ENCODE results near the gene CDH23.

The CDH23 gene

GRCh38 chr10:71727738-71728737, 331.3 kb downstream of the CDH23 start:
- Mint-ChIP-seq H3K27me3 (ENCODE audit: low read depth, poor library complexity) (peaks cover 9% of the 10 kb centered on the region), H3K9me3 (no peaks in the 10 kb centered on the region), H3K4me3 (no peak overlapping the region), H3K36me3 (ENCODE audit: low read depth) (no peaks in the 10 kb centered on the region), H3K27ac (no peak overlapping the region), H3K4me1 (peaks cover 64% of the 10 kb centered on the region)
- no peak for TF ChIP-seq CTCF (IDR thresholded peaks at IDR 0.05)
- no peak for DNase-seq

GRCh38 chr10:71729161-71729636, 332.5 kb downstream of the CDH23 start:
- Mint-ChIP-seq H3K36me3 (ENCODE audit: low read depth) (no peaks in the 10 kb centered on the region), H3K4me3 (no peak overlapping the region), H3K4me1 (peaks cover 59% of the 10 kb centered on the region), H3K27ac (peak overlapping the region; percentile 79), H3K9me3 (no peaks in the 10 kb centered on the region), H3K27me3 (ENCODE audit: low read depth, poor library complexity) (peaks cover 9% of the 10 kb centered on the region)
- peak; percentile 74 for DNase-seq
- no peak for TF ChIP-seq CTCF (IDR thresholded peaks at IDR 0.05)

- Mint-ChIP-seq H3K9me3 (no peaks in the 10 kb centered on the region), H3K27ac (no peak overlapping the region), H3K36me3 (ENCODE audit: low read depth) (no peaks in the 10 kb centered on the region)
Observed at GRCh38 chr10:71731791-71732190, 335.1 kb downstream of the CDH23 start.

GRCh38 chr10:71734797-71735196, 338.1 kb downstream of the CDH23 start:
- peaks cover 19% of the 10 kb centered on the region for H3K4me1 Mint-ChIP-seq
- no peaks in the 10 kb centered on the region for H3K36me3 Mint-ChIP-seq (ENCODE audit: low read depth)
- DNase-seq = no peak
- H3K27me3 Mint-ChIP-seq (ENCODE audit: low read depth, poor library complexity) = peaks cover 2% of the 10 kb centered on the region
- no peak for TF ChIP-seq CTCF (IDR thresholded peaks at IDR 0.05)
- H3K27ac Mint-ChIP-seq = no peak overlapping the region
- no peak overlapping the region for H3K4me3 Mint-ChIP-seq
- H3K9me3 Mint-ChIP-seq = no peaks in the 10 kb centered on the region

More at GRCh38 chr10:71731791-71732190, 335.1 kb downstream of the CDH23 start:
- Mint-ChIP-seq H3K4me1 (peaks cover 43% of the 10 kb centered on the region), H3K4me3 (no peak overlapping the region), H3K27me3 (ENCODE audit: low read depth, poor library complexity) (peaks cover 9% of the 10 kb centered on the region)
- TF ChIP-seq CTCF (IDR thresholded peaks at IDR 0.05) = no peak
- DNase-seq = no peak

GRCh38 chr10:71735709-71736569, 339.2 kb downstream of the CDH23 start:
- Mint-ChIP-seq H3K9me3 (no peaks in the 10 kb centered on the region), H3K4me1 (peaks cover 19% of the 10 kb centered on the region), H3K4me3 (no peak overlapping the region), H3K27ac (no peak overlapping the region), H3K36me3 (ENCODE audit: low read depth) (no peaks in the 10 kb centered on the region), H3K27me3 (ENCODE audit: low read depth, poor library complexity) (peaks cover 2% of the 10 kb centered on the region)
- TF ChIP-seq CTCF (IDR thresholded peaks at IDR 0.05) = no peak
- no peak for DNase-seq
